Mesothelial cell of epicardium (in vitro differentiated cells): ENCODE data around the gene MAPKAPK2. TPM values are rescaled to one million over a fixed set of nuclear protein-coding genes. Genes with fewer than 3 reads are reported as not detected.

Experiments used
- DNase-seq, 2 experiments: peaks; one replicate each; pipeline ENCODE4 v3.0.0; 2021; ENCODE audit warnings: low spot score in 2 of 2; ENCODE audit not compliant: unreplicated experiment in 2 of 2
- H3K27ac Mint-ChIP-seq: 2 replicates; pipeline ENCODE4 v1.8.0; 2021; ENCODE audit warnings: mixed read lengths
- H3K27me3 Mint-ChIP-seq: 2 replicates; pipeline ENCODE4 v1.8.0; 2021; ENCODE audit warnings: low read depth, mixed read lengths
- H3K36me3 Mint-ChIP-seq: 2 replicates; pipeline ENCODE4 v1.8.0; 2021; ENCODE audit warnings: mixed read lengths
- H3K4me1 Mint-ChIP-seq: 2 replicates; pipeline ENCODE4 v1.8.0; 2021; ENCODE audit warnings: mixed read lengths
- H3K4me3 Mint-ChIP-seq: 2 replicates; pipeline ENCODE4 v1.8.0; 2021; ENCODE audit warnings: mild to moderate bottlenecking, moderate library complexity, mixed read lengths
- H3K9me3 Mint-ChIP-seq: 2 replicates; pipeline ENCODE4 v1.8.0; 2021; ENCODE audit warnings: mixed read lengths
- CTCF ChIP-seq: fragments of 200-600 bp; sonication (generic); IDR thresholded peaks from one replicate; pipeline ENCODE4 v1.5.0; 2021; ENCODE audit warnings: antibody characterized with exemption; ENCODE audit not compliant: unreplicated experiment
- total RNA-seq: library from RNA; stranded (reverse); gene quantifications from 3 replicates; pipeline ENCODE4 v1.2.1, GENCODE V29; 2021

MAPKAPK2 gene
- total RNA-seq, 1 donor from 2014 or later: 60.2 TPM

DNA sequence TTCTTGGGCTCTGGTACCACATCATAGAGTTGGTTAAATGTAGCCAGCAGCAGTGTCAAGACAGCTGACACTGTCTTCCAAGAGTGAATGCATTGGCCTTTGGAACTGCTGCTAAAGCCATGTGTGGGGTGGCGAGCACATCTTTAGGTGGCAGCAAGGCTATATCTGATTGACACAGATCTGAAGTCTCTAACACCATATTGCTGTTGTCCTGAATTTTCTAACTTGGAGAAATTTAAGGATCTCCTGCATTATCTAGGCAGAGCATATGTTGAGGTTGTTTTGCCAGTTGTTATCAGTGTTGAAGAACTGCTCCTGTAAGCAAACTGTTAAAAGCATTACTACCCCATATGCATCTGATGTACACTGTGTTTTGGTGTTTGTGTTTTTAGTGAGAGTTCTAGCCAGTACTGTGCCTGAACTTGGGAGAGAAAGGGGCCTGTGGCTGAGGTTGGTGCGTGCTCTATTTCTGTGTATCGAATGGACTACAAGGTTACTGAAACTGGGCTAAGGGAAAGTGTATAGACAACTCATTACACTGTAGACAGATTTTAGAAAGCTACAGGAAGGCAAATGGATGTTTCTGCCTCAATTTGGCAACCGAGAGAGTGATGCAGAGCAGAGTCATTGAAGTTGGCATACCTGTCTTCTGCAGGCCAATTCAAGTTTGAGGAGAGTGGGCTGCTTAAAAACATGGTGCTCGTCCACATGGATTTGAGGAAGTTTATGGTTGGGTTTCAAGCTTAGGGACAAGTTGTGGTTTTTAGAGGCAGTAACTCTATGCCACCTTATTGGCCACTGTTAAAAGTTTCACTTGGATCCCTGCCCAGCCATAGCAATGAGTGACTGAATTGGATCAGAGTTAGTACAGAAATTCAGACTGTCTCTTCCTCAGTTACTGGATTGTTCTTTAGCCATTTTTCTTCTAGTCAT lies 32.5 kb upstream of the MAPKAPK2 start:
- H3K9me3 Mint-ChIP-seq: no peaks in the 10 kb centered on the region
- H3K4me3 Mint-ChIP-seq: no peak overlapping the region
- no peak for TF ChIP-seq CTCF
- DNase-seq: no peak
- H3K36me3 Mint-ChIP-seq: peaks cover 5% of the 10 kb centered on the region
- H3K4me1 Mint-ChIP-seq: peaks cover 21% of the 10 kb centered on the region
- H3K27ac Mint-ChIP-seq: peak overlapping the region; percentile 50
- H3K27me3 Mint-ChIP-seq: peaks cover 6% of the 10 kb centered on the region

DNA sequence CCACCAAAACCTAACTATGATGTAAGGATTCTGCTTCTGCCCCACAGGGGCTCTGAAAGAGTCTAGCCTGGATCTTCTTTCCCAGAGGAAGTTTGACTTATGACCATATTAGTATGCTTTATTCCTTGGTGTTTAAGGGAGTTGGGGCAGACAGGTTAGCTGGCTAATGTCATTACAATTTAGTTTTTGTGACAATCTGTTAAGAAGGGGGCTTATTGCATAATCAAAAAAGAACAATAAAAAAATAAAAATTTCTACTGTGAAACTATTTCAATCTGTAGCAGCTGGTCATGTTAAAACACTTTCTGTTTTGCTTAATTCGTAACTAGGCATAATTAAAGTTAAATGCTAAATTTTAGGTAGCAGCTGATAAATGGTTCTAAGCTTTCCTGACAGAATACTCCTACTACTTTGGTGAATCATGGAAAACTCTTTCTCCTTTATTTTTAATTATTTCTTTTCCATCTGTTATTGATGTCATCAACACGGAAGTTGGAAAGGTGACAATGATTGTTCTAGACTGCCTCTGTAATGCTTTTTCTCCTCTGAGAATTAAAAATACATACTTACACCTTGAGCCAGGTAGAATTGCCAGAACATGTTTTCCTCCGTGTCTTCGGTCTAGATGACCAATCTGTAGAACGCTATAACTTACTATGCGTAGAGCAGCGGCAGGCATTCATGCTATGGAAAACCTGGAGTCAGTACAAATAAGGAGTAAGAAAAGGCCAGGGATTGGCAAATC lies 30.8 kb upstream of the MAPKAPK2 start:
- H3K27me3 Mint-ChIP-seq: peaks cover 22% of the 10 kb centered on the region
- peaks cover 23% of the 10 kb centered on the region for H3K4me1 Mint-ChIP-seq
- no peak overlapping the region for H3K27ac Mint-ChIP-seq
- no peaks in the 10 kb centered on the region for H3K9me3 Mint-ChIP-seq
- DNase-seq: no peak
- no peaks in the 10 kb centered on the region for H3K36me3 Mint-ChIP-seq
- H3K4me3 Mint-ChIP-seq: no peak overlapping the region
- TF ChIP-seq CTCF: no peak

DNA sequence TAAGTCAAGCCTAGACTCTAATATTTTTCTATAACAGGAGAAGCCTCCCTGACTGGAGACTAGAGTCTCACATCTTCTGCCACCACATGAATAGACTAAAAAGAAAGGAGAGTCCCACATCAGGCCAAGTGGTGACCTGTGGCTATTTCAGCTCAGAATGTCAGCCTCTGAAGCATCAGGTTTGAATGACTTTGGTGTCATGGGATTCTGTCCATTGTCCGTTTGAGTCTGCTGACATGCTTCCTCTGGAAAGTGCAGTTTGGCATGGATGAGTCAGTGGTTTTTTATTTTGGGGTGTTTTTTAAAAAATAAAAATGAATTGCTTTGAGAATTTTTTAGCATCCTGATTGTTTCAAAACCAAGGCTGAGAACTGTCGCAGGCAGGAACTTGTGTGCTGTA lies 29.9 kb upstream of the MAPKAPK2 start:
- no peak for TF ChIP-seq CTCF
- peaks cover 26% of the 10 kb centered on the region for H3K27me3 Mint-ChIP-seq
- H3K4me1 Mint-ChIP-seq: peaks cover 23% of the 10 kb centered on the region
- no peak overlapping the region for H3K4me3 Mint-ChIP-seq
- H3K27ac Mint-ChIP-seq: no peak overlapping the region
- no peak for DNase-seq
- H3K36me3 Mint-ChIP-seq: no peaks in the 10 kb centered on the region
- H3K9me3 Mint-ChIP-seq: no peaks in the 10 kb centered on the region

DNA sequence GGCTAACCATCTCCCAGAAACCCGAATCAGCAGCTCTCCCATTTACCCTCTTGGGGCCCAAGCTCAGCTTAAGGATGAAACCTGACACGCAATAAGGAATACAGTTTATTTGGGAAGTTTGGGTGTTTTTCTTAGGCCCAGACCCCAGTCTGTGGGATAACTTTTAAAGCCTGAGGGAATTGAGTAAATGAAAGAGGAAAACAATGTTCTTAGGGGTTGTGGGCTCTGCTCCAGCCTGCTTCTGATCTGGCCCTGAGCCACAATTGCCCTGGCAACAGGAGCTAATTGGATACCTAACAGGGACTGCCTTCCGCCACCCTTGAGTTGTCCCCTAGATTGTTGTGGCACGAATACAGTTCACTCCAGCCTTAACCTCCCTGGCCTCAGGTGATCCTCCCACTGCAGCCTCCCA lies 29.2 kb upstream of the MAPKAPK2 start:
- H3K4me1 Mint-ChIP-seq: peaks cover 23% of the 10 kb centered on the region
- no peak for DNase-seq
- H3K4me3 Mint-ChIP-seq: no peak overlapping the region
- no peak overlapping the region for H3K27ac Mint-ChIP-seq
- TF ChIP-seq CTCF: no peak
- H3K36me3 Mint-ChIP-seq: no peaks in the 10 kb centered on the region
- peaks cover 26% of the 10 kb centered on the region for H3K27me3 Mint-ChIP-seq
- H3K9me3 Mint-ChIP-seq: no peaks in the 10 kb centered on the region

GRCh38 chr1:206656936-206657335 lies 27.8 kb upstream of the MAPKAPK2 start:
- Mint-ChIP-seq H3K4me3 (no peak overlapping the region), H3K9me3 (no peaks in the 10 kb centered on the region), H3K4me1 (peaks cover 23% of the 10 kb centered on the region), H3K27me3 (peaks cover 33% of the 10 kb centered on the region), H3K36me3 (no peaks in the 10 kb centered on the region), H3K27ac (no peak overlapping the region)
- TF ChIP-seq CTCF: no peak
- DNase-seq: no peak
